ENCODE data around the gene SLAMF8.

DNA sequence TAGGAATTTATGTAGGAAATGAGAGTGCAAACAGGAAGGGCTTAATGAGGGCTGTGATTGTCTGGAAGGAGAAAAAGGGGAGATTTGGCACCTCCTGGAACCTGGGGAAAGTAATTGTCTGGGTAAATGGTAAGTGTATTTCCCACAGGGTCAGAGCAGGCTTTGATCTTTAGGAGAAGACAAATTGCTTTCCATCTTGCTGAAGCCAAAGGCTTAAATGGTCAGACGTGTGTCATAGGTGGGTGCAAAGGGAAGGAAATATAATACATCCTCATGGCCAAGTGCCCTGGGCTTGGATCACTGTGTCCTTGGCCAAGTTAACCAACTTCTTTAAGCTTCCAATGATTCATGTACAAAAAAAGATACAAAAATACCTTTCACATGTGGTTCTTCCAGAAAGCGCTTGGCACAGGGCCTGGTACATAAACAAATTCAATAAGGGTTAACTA, 47.2 kb upstream of the SLAMF8 start:
- TF ChIP-seq POLR2A (IDR thresholded peaks at IDR 0.05; ENCODE audit: low read depth, low read length) (no peak), POLR2AphosphoS5 (IDR thresholded peaks at IDR 0.05; ENCODE audit: low read depth, low read length) (no peak), POU2F2 (IDR thresholded peaks at IDR 0.05; ENCODE audit: low read depth, low read length) (no peak), SPI1 (IDR thresholded peaks at IDR 0.05; ENCODE audit: low read depth, low read length) (no peak)

Data from GM12891 (cell line).